ENCODE measurements around the gene BBIP1. TPM values are rescaled to one million over a fixed set of nuclear protein-coding genes. Genes with fewer than 3 reads are reported as not detected.
A peak's percentile ranks its signal among the peaks of the same experiment; 100 is the strongest.

BBIP1 gene
- total and polyA plus RNA-seq, 10 of the 15 experiments (the other 5 are each of a cell fraction or from before 2014, with no cell fraction given) = 13.8 to 40.8 (median 31.3) TPM

GRCh38 chr10:110864662-110865140, 54.3 kb downstream of the BBIP1 start (continued):
- TF ChIP-seq JUND (IDR thresholded peaks at IDR 0.05; ENCODE audit: low read depth, low read length) (no peak), ATF7 (IDR thresholded peaks at IDR 0.05; ENCODE audit: low read depth) (peak; percentile 51; the same call in 1 of the 2 replicates), BACH1 (IDR thresholded peaks at IDR 0.05; ENCODE audit: borderline replicate concordance) (no peak), CHD4 (IDR thresholded peaks at IDR 0.05) (no peak), PRDM15 (CRISPR knock-in tag; IDR thresholded peaks at IDR 0.05) (no peak), KDM1A (IDR thresholded peaks at IDR 0.05; ENCODE audit: borderline replicate concordance) (no peak), RCOR1 (conservative IDR thresholded peaks at IDR 0.05; ENCODE audit: low read depth, low read length) (no peak), PML (IDR thresholded peaks at IDR 0.05; ENCODE audit: low read length) (no peak), ESRRA (IDR thresholded peaks at IDR 0.05; ENCODE audit: low read length) (no peak), NFXL1 (IDR thresholded peaks at IDR 0.05; ENCODE audit: borderline replicate concordance) (no peak), STAT3 (IDR thresholded peaks at IDR 0.05; ENCODE audit: low read depth, low read length) (peak; percentile 50; the same call in 1 of the 2 replicates), ZNF384 (IDR thresholded peaks at IDR 0.05; ENCODE audit: borderline replicate concordance, low read depth, low read length) (peak; percentile 93), IRF3 (IDR thresholded peaks at IDR 0.05) (no peak), PBX3 (IDR thresholded peaks at IDR 0.05; ENCODE audit: insufficient replicate concordance, low read depth, low read length) (peak; percentile 97), NKRF (conservative IDR thresholded peaks at IDR 0.05) (no peak), POLR2A (IDR thresholded peaks at IDR 0.05; ENCODE audit: low read depth, low read length) (no peak), ZNF687 (IDR thresholded peaks at IDR 0.05) (peak; percentile 90), NFYB (IDR thresholded peaks at IDR 0.05; ENCODE audit: insufficient read depth, low read depth, low read length) (peak; percentile 80), TCF7 (IDR thresholded peaks at IDR 0.05; ENCODE audit: borderline replicate concordance) (peak; percentile 22; the same call in 1 of the 2 replicates)

All from GM12878 (cell line).